B cell (primary cell): Measurements from ENCODE around the gene RHOBTB1.

ENCODE experiments used
- EZH2 ChIP-seq: IDR thresholded peaks from 2 replicates; pipeline ENCODE4 v1.6.1; 2012; ENCODE audit warnings: borderline replicate concordance, low read depth, mild to moderate bottlenecking, moderate library complexity, low read length; ENCODE audit not compliant: insufficient read depth, poor library complexity, severe bottlenecking
- TF ChIP-seq, protein P1 (sequence below): fragments of 200-600 bp; IDR thresholded peaks from one replicate; pipeline ENCODE4 v1.8.0; 2022; ENCODE audit warnings: antibody characterized with exemption, mild to moderate bottlenecking

GRCh38 chr10:60985951-60986350 is 42.0 kb upstream of the RHOBTB1 start:
- TF ChIP-seq, protein P1, sequence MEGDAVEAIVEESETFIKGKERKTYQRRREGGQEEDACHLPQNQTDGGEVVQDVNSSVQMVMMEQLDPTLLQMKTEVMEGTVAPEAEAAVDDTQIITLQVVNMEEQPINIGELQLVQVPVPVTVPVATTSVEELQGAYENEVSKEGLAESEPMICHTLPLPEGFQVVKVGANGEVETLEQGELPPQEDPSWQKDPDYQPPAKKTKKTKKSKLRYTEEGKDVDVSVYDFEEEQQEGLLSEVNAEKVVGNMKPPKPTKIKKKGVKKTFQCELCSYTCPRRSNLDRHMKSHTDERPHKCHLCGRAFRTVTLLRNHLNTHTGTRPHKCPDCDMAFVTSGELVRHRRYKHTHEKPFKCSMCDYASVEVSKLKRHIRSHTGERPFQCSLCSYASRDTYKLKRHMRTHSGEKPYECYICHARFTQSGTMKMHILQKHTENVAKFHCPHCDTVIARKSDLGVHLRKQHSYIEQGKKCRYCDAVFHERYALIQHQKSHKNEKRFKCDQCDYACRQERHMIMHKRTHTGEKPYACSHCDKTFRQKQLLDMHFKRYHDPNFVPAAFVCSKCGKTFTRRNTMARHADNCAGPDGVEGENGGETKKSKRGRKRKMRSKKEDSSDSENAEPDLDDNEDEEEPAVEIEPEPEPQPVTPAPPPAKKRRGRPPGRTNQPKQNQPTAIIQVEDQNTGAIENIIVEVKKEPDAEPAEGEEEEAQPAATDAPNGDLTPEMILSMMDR: no peak
- no peak for TF ChIP-seq EZH2
